HG03457 (cell line): Measurements from ENCODE around the gene DLG2.

ENCODE experiments used
- ATAC-seq: cut with Tn5 transposase; IDR thresholded peaks from one replicate; pipeline ENCODE4 v1.9.1; 2021; ENCODE audit warnings: moderate number of reproducible peaks; ENCODE audit not compliant: unreplicated experiment

The DLG2 gene

GRCh38 chr11:83643115-83643514 is 1984.0 kb downstream of the DLG2 start:
- ATAC-seq = no peak

GRCh38 chr11:83642500-83642899 is 1984.6 kb downstream of the DLG2 start:
- no peak for ATAC-seq

GRCh38 chr11:83641511-83641910 is 1985.6 kb downstream of the DLG2 start:
- ATAC-seq = no peak

GRCh38 chr11:83639995-83640758 is 1987.0 kb downstream of the DLG2 start:
- ATAC-seq = no peak

GRCh38 chr11:83635166-83635565 is 1992.0 kb downstream of the DLG2 start:
- no peak for ATAC-seq

- no peak for ATAC-seq
These were observed 1996.9 kb downstream of the DLG2 start for GRCh38 chr11:83630211-83630610.

GRCh38 chr11:83629775-83630174 is 1997.4 kb downstream of the DLG2 start:
- no peak for ATAC-seq

- ATAC-seq = no peak
These were observed 1998.4 kb downstream of the DLG2 start for GRCh38 chr11:83628622-83629355.

GRCh38 chr11:83625336-83625735 is 2001.8 kb downstream of the DLG2 start:
- ATAC-seq = no peak

- no peak for ATAC-seq
These were observed 2009.5 kb downstream of the DLG2 start for GRCh38 chr11:83617671-83618070.

GRCh38 chr11:83613767-83614121 is 2013.4 kb downstream of the DLG2 start:
- peak; percentile 18 for ATAC-seq

- ATAC-seq = peak; percentile 83
These were observed 2014.0 kb downstream of the DLG2 start for GRCh38 chr11:83612891-83613766.

GRCh38 chr11:83611600-83611999 is 2015.5 kb downstream of the DLG2 start:
- ATAC-seq = no peak

GRCh38 chr11:83611031-83611430 is 2016.1 kb downstream of the DLG2 start:
- ATAC-seq = no peak

GRCh38 chr11:83609191-83609590 is 2018.0 kb downstream of the DLG2 start:
- ATAC-seq = no peak

GRCh38 chr11:83608571-83608970 is 2018.6 kb downstream of the DLG2 start:
- ATAC-seq = no peak

- ATAC-seq = no peak
These were observed 2025.1 kb downstream of the DLG2 start for GRCh38 chr11:83601914-83602527.

GRCh38 chr11:83601201-83601913 is 2025.8 kb downstream of the DLG2 start:
- ATAC-seq = no peak

GRCh38 chr11:83600661-83601060 is 2026.5 kb downstream of the DLG2 start:
- ATAC-seq = no peak

- ATAC-seq = no peak
These were observed 2028.1 kb downstream of the DLG2 start for GRCh38 chr11:83599066-83599465.
